Activated T-helper 1 cell treated with Interleukin-2 at 50 U/mL for 16 hours (primary cell): ENCODE results near the gene TECR.
"Not testable (repeated sequence)": the region's sequence is repeated elsewhere in the genome, so short reads cannot be mapped to it uniquely, and the experiment has no call there.

Source experiments
- DNase-seq: peaks from one replicate; pipeline ENCODE4 v3.0.0-alpha.2; 2020; ENCODE audit warnings: low read depth

Gene TECR

DNA sequence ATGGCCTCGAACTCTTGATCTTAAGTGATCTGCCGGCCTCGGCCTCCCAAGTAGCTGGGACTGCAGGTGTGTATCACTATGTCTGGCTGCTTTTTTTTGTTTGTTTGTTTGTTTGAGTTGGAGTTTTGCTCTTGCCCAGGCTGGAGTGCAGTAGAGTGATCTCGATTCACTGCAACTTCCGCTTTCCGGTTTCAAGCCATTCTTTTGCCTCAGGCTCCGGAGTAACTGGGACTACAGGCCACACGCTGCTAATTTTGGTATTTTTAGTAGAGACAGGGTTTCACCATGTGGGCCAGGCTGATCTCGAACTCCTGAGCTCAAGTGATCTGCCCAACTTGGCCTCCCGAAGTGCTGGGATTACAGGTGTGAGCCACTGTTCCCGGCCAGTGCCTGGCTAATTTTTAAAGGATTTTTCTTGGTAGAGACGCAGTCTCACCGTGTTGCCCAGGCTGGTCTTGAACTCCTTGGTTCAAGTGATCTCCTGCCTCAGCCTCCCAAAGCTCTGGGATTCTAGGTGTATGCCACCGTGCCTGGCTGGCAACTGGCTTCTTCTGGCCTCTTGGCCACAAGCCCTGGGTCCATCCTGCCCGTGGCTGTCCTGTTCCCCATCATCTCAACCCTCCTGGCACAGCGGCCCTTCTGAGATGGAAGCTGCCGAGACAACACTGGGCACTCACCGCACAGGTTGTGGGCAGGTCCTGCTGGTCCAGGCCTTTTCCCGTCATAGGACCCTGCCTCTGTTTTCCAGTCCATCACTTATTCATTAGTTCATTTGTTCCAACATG is 11.5 kb downstream of the TECR start:
- DNase-seq: no peak

GRCh38 chr19:14541979-14542378 is 12.6 kb downstream of the TECR start:
- not testable (repeated sequence) for DNase-seq

DNA sequence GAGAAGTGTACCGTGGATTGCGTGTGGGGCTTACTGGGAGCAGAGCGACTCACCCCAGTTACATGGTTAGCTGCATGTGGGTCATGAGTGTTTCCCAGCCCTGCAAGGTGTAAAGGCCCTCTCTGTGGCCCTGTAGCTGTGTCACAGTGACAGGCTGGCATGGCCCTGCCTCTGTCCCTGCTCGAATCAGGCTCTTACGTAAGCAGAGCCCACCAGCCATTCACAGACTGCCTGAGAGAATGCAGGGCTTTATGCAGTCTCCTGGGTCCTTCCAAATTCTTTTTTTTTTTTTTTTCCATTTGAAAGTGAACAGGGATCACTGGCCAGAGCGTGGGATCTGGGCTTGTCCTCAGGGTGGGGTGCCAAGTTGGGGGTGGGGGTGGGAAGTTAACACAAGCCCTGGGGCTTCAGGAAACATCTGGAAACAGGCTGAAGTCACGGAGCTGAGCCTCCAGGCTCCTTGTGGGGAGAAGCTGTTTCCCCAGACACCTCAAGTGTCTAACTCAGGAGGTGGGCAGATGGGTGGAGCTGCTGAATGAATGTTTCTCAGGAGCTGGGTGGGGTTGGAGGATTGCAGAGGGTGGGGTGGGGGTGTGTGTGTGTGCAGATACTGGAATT is 13.4 kb downstream of the TECR start:
- no peak for DNase-seq

DNA sequence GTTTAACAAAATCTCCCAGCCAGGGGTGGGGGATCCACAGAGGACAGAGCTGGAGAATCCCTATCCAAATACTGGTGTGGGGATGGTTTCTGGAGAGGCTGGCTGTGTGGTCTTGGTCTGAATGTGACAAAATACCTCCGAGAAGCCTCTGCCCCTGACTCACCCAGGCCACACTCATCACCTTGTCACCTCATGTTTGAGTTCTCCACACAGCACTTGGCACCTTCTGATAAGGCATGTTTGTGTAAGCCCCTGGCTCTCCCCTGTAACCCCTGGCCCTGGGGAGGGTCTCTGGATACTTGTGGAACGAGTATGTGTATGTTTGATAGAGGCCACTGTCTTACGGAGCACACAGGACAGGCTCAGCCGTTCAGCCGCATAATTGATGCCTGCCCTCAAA is 14.7 kb downstream of the TECR start:
- no peak for DNase-seq

DNA sequence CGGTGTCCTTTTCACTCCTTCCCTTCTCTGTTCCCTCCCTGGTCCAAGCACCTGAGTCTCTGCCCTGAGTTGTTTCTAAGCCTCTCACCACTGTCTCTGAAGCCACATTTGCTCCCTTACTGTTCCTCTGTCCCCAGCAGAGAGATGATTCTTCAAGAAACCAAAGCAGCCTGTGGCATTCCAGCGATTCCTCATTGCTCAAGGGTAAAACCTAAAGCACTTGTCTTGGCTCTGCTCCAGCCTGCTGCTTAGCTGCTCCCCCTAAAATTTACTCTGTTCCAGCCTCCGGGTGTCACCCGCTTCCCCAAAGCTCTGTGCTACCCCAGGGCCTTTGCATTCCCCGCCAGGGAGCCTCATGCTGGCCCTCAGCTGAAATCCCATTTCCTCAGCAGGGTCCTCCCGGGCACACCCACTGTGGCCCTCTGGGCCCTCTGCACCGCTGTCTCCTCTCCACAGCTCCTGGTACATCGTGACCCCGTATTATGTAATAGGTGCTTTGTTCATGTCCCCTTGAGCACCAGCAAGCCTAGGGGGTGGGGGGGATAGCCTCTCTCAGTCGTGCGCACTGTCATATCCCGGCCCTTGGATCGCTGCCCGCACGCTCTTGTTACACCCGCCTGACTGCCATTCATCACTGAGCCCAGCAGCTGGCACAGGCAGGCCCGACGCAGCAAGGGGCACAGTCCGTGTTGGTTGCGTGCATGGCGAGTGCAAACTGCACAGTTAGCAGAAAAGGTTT is 15.8 kb downstream of the TECR start:
- DNase-seq: no peak

GRCh38 chr19:14545716-14546082 is 16.3 kb downstream of the TECR start:
- DNase-seq: no peak

GRCh38 chr19:14550201-14550754 is 20.9 kb downstream of the TECR start:
- no peak for DNase-seq

- peak; percentile 66 for DNase-seq
Observed at GRCh38 chr19:14551134-14552005, 22.0 kb downstream of the TECR start.

DNA sequence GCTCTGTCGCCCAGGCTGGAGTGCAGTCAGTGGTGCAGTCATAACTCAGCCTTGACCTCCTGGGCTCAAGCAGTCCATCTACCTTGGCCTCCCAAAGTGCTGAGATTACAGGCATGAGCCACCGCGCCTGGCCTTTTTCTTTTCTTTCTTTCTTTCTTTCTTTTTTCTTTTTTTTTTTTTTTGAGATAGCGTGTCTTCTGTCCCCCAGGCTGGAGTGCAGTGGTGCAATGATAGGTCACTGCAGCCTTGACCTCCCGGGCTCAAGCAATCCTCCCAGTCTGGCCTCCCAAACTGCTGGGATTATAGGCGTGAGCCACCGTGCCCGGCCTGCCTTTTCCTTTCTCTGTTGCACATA is 22.6 kb downstream of the TECR start:
- DNase-seq: not testable (repeated sequence)

GRCh38 chr19:14553042-14553938 is 23.9 kb downstream of the TECR start:
- DNase-seq: no peak

GRCh38 chr19:14553939-14554243 is 24.5 kb downstream of the TECR start:
- no peak for DNase-seq

DNA sequence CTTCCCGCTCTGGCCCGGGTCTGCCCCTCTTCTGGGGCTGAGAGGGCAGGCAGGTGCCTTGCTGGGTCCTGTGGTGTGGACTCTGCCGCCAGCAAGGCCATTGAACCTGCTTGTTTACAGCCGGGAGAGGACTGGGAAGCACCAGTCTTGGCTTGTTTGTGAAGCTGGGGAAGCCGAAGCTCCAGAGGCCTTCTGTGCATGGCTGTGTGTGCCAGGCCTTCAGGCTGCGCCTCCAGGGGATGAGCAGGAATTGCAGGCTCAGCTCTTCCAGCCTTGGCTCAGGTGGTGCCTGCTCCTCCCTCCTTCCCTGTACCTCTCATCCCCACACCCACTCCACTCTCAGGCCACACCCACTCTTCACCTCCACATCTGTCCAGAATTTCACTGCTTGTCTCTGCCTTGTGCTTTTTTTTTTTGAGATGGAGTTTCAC is 25.0 kb downstream of the TECR start:
- no peak for DNase-seq

GRCh38 chr19:14555918-14556661 is 26.7 kb downstream of the TECR start:
- no peak for DNase-seq

GRCh38 chr19:14556662-14557188 is 27.3 kb downstream of the TECR start:
- DNase-seq: peak; percentile 55

GRCh38 chr19:14558370-14559066 is 29.1 kb downstream of the TECR start:
- no peak for DNase-seq

- no peak for DNase-seq
Observed at GRCh38 chr19:14559916-14560775, 30.8 kb downstream of the TECR start.

DNA sequence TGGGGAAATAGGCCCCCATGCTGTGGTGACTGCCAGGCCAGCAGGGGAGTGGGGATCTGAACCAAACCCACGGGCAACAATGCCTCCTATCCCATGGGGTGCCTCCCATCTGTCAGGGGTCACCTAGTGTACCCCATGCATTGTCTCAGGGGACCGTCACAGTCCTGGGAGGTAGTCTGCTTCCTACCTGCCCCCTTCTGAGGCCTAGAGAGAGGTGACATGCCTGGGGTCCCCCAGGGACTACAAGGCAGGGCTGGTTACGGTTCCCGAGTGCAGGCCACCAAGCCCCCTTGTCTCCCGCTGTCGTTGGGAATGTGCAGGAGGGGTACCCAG is 31.3 kb downstream of the TECR start:
- no peak for DNase-seq

DNA sequence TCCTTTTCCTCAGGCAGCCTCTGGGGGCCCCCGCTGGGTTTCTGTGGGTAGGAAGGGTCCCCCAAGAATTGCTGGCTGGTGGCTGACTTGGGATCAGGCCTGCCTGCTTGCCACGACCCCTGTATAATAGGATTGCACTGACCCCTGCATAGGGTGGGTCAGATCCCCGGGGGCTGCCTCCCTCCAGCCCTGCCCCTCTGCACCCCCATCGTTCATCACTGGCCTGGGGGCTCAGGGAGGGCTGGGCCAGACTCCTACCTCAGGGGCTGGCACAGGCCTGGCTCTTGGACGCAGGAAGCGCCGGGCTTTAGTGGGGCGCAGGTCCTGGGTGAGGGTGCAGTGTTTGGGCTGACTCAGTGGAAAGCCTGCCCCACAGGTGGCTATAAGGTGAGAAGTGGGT is 31.9 kb downstream of the TECR start:
- no peak for DNase-seq
